ENCODE results near the gene GPR139.

- TF ChIP-seq SUZ12 (IDR thresholded peaks at IDR 0.05; ENCODE audit: extremely low read depth, insufficient read depth, insufficient read length) (no peak), ZNF274 (IDR thresholded peaks at IDR 0.05; ENCODE audit: low read depth, low read length) (no peak)
These were observed 47.2 kb downstream of the GPR139 start for GRCh38 chr16:20026361-20027072.
